ENCODE measurements around the gene CRTC1.

Gene CRTC1

GRCh38 chr19:18789883-18790565, 106.5 kb downstream of the CRTC1 start:
- DNase-seq (ENCODE audit: low spot score): peak; percentile 78
- no peak for TF ChIP-seq CTCF (IDR thresholded peaks at IDR 0.05; ENCODE audit: extremely low read depth, insufficient read depth, missing control alignments)
- in situ Hi-C loops (cut with MboI; ENCODE audit: low pct_unique_long_range_greater_than_20kb, low sequenced_read_pairs, unreplicated experiment): no loop called here

- no peak for TF ChIP-seq CTCF (IDR thresholded peaks at IDR 0.05; ENCODE audit: extremely low read depth, insufficient read depth, missing control alignments)
- no peak for DNase-seq (ENCODE audit: low spot score)
- in situ Hi-C loops (cut with MboI; ENCODE audit: low pct_unique_long_range_greater_than_20kb, low sequenced_read_pairs, unreplicated experiment): no loop called here
These were observed 107.3 kb downstream of the CRTC1 start, which contains the start of gene COMP for GRCh38 chr19:18790566-18791314. COMP (minus strand) TSS chr19:18791305; CDS start chr19:18791269, 36 bp downstream.

GRCh38 chr19:18791315-18791678, 107.8 kb downstream of the CRTC1 start:
- TF ChIP-seq CTCF (IDR thresholded peaks at IDR 0.05; ENCODE audit: extremely low read depth, insufficient read depth, missing control alignments): no peak
- in situ Hi-C loops (cut with MboI; ENCODE audit: low pct_unique_long_range_greater_than_20kb, low sequenced_read_pairs, unreplicated experiment): no loop called here
- DNase-seq (ENCODE audit: low spot score): no peak

- no peak for TF ChIP-seq CTCF (IDR thresholded peaks at IDR 0.05; ENCODE audit: extremely low read depth, insufficient read depth, missing control alignments)
- in situ Hi-C loops (cut with MboI; ENCODE audit: low pct_unique_long_range_greater_than_20kb, low sequenced_read_pairs, unreplicated experiment): no loop called here
- no peak for DNase-seq (ENCODE audit: low spot score)
These were observed 109.2 kb downstream of the CRTC1 start for GRCh38 chr19:18792661-18793060.

GRCh38 chr19:18793144-18794028, 109.9 kb downstream of the CRTC1 start:
- in situ Hi-C loops (cut with MboI; ENCODE audit: low pct_unique_long_range_greater_than_20kb, low sequenced_read_pairs, unreplicated experiment): no loop called here
- no peak for DNase-seq (ENCODE audit: low spot score)
- no peak for TF ChIP-seq CTCF (IDR thresholded peaks at IDR 0.05; ENCODE audit: extremely low read depth, insufficient read depth, missing control alignments)

- in situ Hi-C loops (cut with MboI; ENCODE audit: low pct_unique_long_range_greater_than_20kb, low sequenced_read_pairs, unreplicated experiment): no loop called here
- no peak for TF ChIP-seq CTCF (IDR thresholded peaks at IDR 0.05; ENCODE audit: extremely low read depth, insufficient read depth, missing control alignments)
- DNase-seq (ENCODE audit: low spot score): no peak
These were observed 110.5 kb downstream of the CRTC1 start for GRCh38 chr19:18794029-18794313.
